Activated CD8-positive, alpha-beta memory T cell treated with anti-CD3 and anti-CD28 coated beads for 48 hours (primary cell): ENCODE measurements around the gene CARNS1.

Experiments used
- DNase-seq, 3 experiments: peaks; one replicate each; pipeline ENCODE4 v3.0.0-alpha.2; 2020; ENCODE audit warnings: low read depth in 2 of 3, low spot score in 2 of 3

Gene CARNS1

GRCh38 chr11:67439321-67440228, 24.1 kb downstream of the CARNS1 start:
- no peak for DNase-seq

GRCh38 chr11:67440229-67441097, 25.0 kb downstream of the CARNS1 start:
- no peak for DNase-seq

GRCh38 chr11:67441098-67441563, 25.7 kb downstream of the CARNS1 start:
- no peak for DNase-seq

GRCh38 chr11:67441731-67442351, 26.4 kb downstream of the CARNS1 start:
- DNase-seq = no peak

- DNase-seq = no peak
Measured at GRCh38 chr11:67442504-67443404, 27.3 kb downstream of the CARNS1 start.

- no peak for DNase-seq
Measured at GRCh38 chr11:67445515-67445914, 30.0 kb downstream of the CARNS1 start.

- DNase-seq = no peak
Measured at GRCh38 chr11:67448220-67448609, 32.7 kb downstream of the CARNS1 start.

- no peak for DNase-seq
Measured at GRCh38 chr11:67449116-67449844, 33.8 kb downstream of the CARNS1 start.

- no peak for DNase-seq
Measured at GRCh38 chr11:67450796-67451657, 35.5 kb downstream of the CARNS1 start.

- no peak for DNase-seq
Measured at GRCh38 chr11:67451658-67451976, 36.1 kb downstream of the CARNS1 start.

GRCh38 chr11:67452141-67452952, 36.9 kb downstream of the CARNS1 start, which contains the start of gene GPR152:
GPR152 (minus strand) TSS chr11:67452729; CDS start chr11:67452724, 5 bp downstream.
- no peak for DNase-seq

GRCh38 chr11:67453816-67454732, 38.6 kb downstream of the CARNS1 start:
- no peak for DNase-seq

- DNase-seq = no peak
Measured at GRCh38 chr11:67455054-67455453, 39.6 kb downstream of the CARNS1 start, which contains the start of gene CABP4. CABP4 (plus strand) TSS chr11:67455354; CDS start chr11:67455424, 70 bp downstream.

- no peak for DNase-seq
Measured at GRCh38 chr11:67456068-67456705, 40.7 kb downstream of the CARNS1 start.

GRCh38 chr11:67457453-67457852, 42.0 kb downstream of the CARNS1 start:
- DNase-seq = no peak

GRCh38 chr11:67458266-67458665, 42.8 kb downstream of the CARNS1 start:
- no peak for DNase-seq
